Measurements from ENCODE around the gene USP35. TPM values are rescaled to one million over a fixed set of nuclear protein-coding genes. Genes with fewer than 3 reads are reported as not detected.

The USP35 gene
- total and polyA plus RNA-seq, 8 donors, result 2.2 to 13.0 (median 4.4) TPM

- FAIRE-seq (no peak), ATAC-seq (no peak), DNase-seq (no peak)
- Histone ChIP-seq H3K27ac (no peak overlapping the region), H3K9me3 (no peaks in the 10 kb centered on the region), H3K36me3 (peaks cover 0 to 24% (median 0%) of the 10 kb centered on the region in 3 donors), H3K4me1 (no peaks in the 10 kb centered on the region), H3K4me3 (no peak overlapping the region), H3K27me3 (no peaks in the 10 kb centered on the region)
- intact Hi-C loops (cut with DNase I), result no loop called here
- 94 to 95% methylated on average over 14 of the region's 14 CpGs for WGBS, 2 donors
- no peak for TF ChIP-seq CTCF (IDR thresholded peaks at IDR 0.05)
Observed at GRCh38 chr11:78217650-78218541, 29.2 kb downstream of the USP35 start.

- no peak for TF ChIP-seq CTCF (IDR thresholded peaks at IDR 0.05)
- H3K27ac ChIP-seq, result no peak overlapping the region
- no peaks in the 10 kb centered on the region for H3K4me1 ChIP-seq
- no peaks in the 10 kb centered on the region for H3K9me3 ChIP-seq
- FAIRE-seq, result no peak
- peaks cover 0 to 24% (median 0%) of the 10 kb centered on the region in 3 donors for H3K36me3 ChIP-seq
- intact Hi-C loops (cut with DNase I), result no loop called here
- WGBS, 2 donors, result 84 to 91% methylated on average over 11 of the region's 11 CpGs
- no peak overlapping the region for H3K4me3 ChIP-seq
- no peak for DNase-seq
- H3K27me3 ChIP-seq, result no peaks in the 10 kb centered on the region
- no peak for ATAC-seq
Observed at GRCh38 chr11:78218707-78219492, 30.2 kb downstream of the USP35 start.

- DNase-seq (no peak), ATAC-seq (no peak), FAIRE-seq (no peak)
- no peaks in the 10 kb centered on the region for H3K4me1 ChIP-seq
- peaks cover 0 to 23% (median 0%) of the 10 kb centered on the region in 3 donors for H3K36me3 ChIP-seq
- no peak overlapping the region for H3K27ac ChIP-seq
- no peaks in the 10 kb centered on the region for H3K27me3 ChIP-seq
- intact Hi-C loops (cut with DNase I), result loop anchor here in 1 of 3 donors (10.0 kb wide), 1 partner anchor 205 kb away; no protein-coding TSS in a partner anchor
- H3K9me3 ChIP-seq, result no peaks in the 10 kb centered on the region
- no peak overlapping the region for H3K4me3 ChIP-seq
- 84 to 88% methylated on average over 7 of the region's 7 CpGs for WGBS, 2 donors
- TF ChIP-seq CTCF (IDR thresholded peaks at IDR 0.05), result no peak
Observed at GRCh38 chr11:78219493-78220217, 30.9 kb downstream of the USP35 start.

GRCh38 chr11:78220218-78221157, 31.8 kb downstream of the USP35 start:
- Histone ChIP-seq H3K9me3 (no peaks in the 10 kb centered on the region), H3K36me3 (peaks cover 0 to 16% (median 0%) of the 10 kb centered on the region in 3 donors), H3K27ac (no peak overlapping the region), H3K4me1 (no peaks in the 10 kb centered on the region), H3K27me3 (no peaks in the 10 kb centered on the region), H3K4me3 (no peak overlapping the region)
- no peak for TF ChIP-seq CTCF (IDR thresholded peaks at IDR 0.05)
- WGBS, 2 donors, result 91 to 97% methylated on average over 14 of the region's 14 CpGs
- DNase-seq (no peak), ATAC-seq (no peak), FAIRE-seq (no peak)
- intact Hi-C loops (cut with DNase I), result loop anchor here in 1 of 3 donors (10.0 kb wide), 1 partner anchor 204 kb away; no protein-coding TSS in a partner anchor
